GM12874 (cell line): ENCODE results near the gene EGLN1.

ENCODE experiments used
- CTCF ChIP-seq: IDR thresholded peaks from 2 replicates; pipeline ENCODE4 v1.5.1; 2011; ENCODE audit warnings: low read depth, mild to moderate bottlenecking, control low read depth, low read length, moderate library complexity; ENCODE audit not compliant: insufficient read depth

EGLN1 gene

GRCh38 chr1:231387770-231388669, 34.1 kb downstream of the EGLN1 start:
- TF ChIP-seq CTCF: no peak

- TF ChIP-seq CTCF: no peak
Measured at GRCh38 chr1:231386466-231386865, 35.6 kb downstream of the EGLN1 start.

GRCh38 chr1:231385416-231385748, 36.7 kb downstream of the EGLN1 start:
- no peak for TF ChIP-seq CTCF

- TF ChIP-seq CTCF: no peak
Measured at GRCh38 chr1:231384696-231385415, 37.2 kb downstream of the EGLN1 start.

GRCh38 chr1:231383159-231383860, 38.8 kb downstream of the EGLN1 start:
- no peak for TF ChIP-seq CTCF

- TF ChIP-seq CTCF: no peak
Measured at GRCh38 chr1:231382426-231382825, 39.7 kb downstream of the EGLN1 start.

GRCh38 chr1:231381729-231382128, 40.4 kb downstream of the EGLN1 start:
- no peak for TF ChIP-seq CTCF
